ENCODE data around the gene HELT.

DNA sequence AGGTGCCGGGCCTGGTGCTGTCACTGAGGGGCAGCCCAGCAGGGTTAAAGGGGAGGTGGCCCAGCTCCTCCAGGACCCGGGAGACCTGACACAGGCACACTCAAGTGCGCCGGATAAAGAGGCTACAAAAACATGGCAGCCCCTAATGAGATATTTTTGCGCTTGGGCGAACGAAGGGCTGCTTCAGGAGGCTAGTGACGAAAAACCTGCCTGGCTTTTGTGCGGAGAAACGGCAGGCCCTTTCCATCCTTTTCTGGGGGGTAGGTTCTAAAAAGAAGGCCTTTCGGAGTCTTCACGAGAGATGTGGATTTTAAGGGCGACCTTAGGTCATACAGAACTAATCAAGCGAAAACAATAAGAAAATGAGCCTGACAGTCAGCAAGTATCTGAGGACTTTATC is 35.5 kb downstream of the HELT start:
- TF ChIP-seq, protein P1, sequence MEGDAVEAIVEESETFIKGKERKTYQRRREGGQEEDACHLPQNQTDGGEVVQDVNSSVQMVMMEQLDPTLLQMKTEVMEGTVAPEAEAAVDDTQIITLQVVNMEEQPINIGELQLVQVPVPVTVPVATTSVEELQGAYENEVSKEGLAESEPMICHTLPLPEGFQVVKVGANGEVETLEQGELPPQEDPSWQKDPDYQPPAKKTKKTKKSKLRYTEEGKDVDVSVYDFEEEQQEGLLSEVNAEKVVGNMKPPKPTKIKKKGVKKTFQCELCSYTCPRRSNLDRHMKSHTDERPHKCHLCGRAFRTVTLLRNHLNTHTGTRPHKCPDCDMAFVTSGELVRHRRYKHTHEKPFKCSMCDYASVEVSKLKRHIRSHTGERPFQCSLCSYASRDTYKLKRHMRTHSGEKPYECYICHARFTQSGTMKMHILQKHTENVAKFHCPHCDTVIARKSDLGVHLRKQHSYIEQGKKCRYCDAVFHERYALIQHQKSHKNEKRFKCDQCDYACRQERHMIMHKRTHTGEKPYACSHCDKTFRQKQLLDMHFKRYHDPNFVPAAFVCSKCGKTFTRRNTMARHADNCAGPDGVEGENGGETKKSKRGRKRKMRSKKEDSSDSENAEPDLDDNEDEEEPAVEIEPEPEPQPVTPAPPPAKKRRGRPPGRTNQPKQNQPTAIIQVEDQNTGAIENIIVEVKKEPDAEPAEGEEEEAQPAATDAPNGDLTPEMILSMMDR (IDR thresholded peaks at IDR 0.05): no peak
- TF ChIP-seq POLR2A (IDR thresholded peaks at IDR 0.05): no peak
